ENCODE data around the gene TXNL4A. TPM values are rescaled to one million over a fixed set of nuclear protein-coding genes. Genes with fewer than 3 reads are reported as not detected.

Gene TXNL4A
- total and polyA plus RNA-seq, 2 donors (not counting 1 experiment from before 2014, with no cell fraction given), result 39.5 to 101 TPM

DNA sequence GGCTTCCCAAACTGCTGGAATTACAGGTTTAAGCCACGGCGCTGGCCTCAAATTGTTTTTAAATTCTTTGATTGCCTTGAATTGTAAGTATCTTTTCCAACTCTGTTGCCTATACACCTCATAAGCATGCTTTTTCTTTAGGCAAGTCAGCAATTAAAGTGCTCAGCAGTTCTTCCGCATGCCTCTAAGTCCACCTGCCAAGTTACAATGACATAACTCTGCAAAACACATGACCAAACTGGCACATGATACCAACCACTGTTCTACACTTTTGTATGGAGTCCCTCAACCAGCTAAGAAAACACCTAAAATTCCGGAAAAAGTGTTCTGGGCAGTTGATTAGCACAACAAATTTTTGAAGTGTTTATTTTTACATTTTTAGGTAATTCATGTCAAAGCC, 5.1 kb downstream of the TXNL4A start:
- no peaks in the 10 kb centered on the region for H3K27me3 ChIP-seq (ENCODE audit: control insufficient read depth, insufficient read depth, low read length)
- no peaks in the 10 kb centered on the region for H3K9me3 ChIP-seq (ENCODE audit: control insufficient read depth, insufficient read depth, low read depth, low read length)
- H2AFZ ChIP-seq (ENCODE audit: low read length), result no peak overlapping the region
- H3K27ac ChIP-seq (ENCODE audit: insufficient read depth, low read length), result no peak overlapping the region
- H3K79me2 ChIP-seq (ENCODE audit: control insufficient read depth, insufficient read depth, low read length), result peaks cover 99% of the 10 kb centered on the region
- no peak overlapping the region for H3K9ac ChIP-seq (ENCODE audit: insufficient read depth, low read length)
- peaks cover 3% of the 10 kb centered on the region for H3K36me3 ChIP-seq (ENCODE audit: control insufficient read depth, insufficient read depth, low read length)
- H3K4me1 ChIP-seq (ENCODE audit: control insufficient read depth, extremely low read depth, insufficient read depth, low read length), result peaks cover 2% of the 10 kb centered on the region
- DNase-seq (ENCODE audit: low read depth in 2 of 2), result no peak
- H3K4me3 ChIP-seq (replicated peaks in 1 of 4; ENCODE audit: control extremely low read depth in 1 of 4, insufficient read depth in 1 of 4, low read depth in 3 of 4, low read length in 4 of 4), result no peak overlapping the region
- TF ChIP-seq, protein P1, sequence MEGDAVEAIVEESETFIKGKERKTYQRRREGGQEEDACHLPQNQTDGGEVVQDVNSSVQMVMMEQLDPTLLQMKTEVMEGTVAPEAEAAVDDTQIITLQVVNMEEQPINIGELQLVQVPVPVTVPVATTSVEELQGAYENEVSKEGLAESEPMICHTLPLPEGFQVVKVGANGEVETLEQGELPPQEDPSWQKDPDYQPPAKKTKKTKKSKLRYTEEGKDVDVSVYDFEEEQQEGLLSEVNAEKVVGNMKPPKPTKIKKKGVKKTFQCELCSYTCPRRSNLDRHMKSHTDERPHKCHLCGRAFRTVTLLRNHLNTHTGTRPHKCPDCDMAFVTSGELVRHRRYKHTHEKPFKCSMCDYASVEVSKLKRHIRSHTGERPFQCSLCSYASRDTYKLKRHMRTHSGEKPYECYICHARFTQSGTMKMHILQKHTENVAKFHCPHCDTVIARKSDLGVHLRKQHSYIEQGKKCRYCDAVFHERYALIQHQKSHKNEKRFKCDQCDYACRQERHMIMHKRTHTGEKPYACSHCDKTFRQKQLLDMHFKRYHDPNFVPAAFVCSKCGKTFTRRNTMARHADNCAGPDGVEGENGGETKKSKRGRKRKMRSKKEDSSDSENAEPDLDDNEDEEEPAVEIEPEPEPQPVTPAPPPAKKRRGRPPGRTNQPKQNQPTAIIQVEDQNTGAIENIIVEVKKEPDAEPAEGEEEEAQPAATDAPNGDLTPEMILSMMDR (conservative IDR thresholded peaks at IDR 0.05 in 1 of 2, IDR thresholded peaks at IDR 0.05 in 1 of 2; ENCODE audit: low read depth in 1 of 2, low read length in 2 of 2), result no peak
- TF ChIP-seq EZH2 (IDR thresholded peaks at IDR 0.05; ENCODE audit: low read length, missing control alignments), result no peak
- H3K4me2 ChIP-seq (ENCODE audit: extremely low read depth, insufficient read depth, low read length), result no peak overlapping the region
- peaks cover 2% of the 10 kb centered on the region for H4K20me1 ChIP-seq (ENCODE audit: control insufficient read depth, extremely low read depth, insufficient read depth, low read length)

DNA sequence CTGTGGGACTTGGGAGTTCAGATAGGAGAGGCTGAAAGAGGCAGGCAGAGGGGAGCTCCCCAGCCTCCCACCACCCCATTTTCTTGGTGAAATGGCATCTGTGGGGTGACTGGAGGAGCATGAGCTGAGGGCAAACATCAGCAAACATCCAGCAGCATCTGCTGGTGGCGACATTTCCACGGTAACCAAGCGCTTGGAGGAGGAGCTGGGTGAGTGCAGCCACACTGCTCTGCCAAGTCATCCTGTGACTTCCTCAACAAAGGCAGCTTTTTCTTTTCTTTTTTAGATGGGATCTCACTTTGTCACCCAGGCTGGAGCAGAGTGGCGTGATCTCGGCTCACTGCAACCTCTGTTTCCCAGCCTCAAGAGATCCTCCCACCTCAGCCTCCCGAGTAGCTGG, 5.6 kb downstream of the TXNL4A start:
- Histone ChIP-seq H4K20me1 (ENCODE audit: control insufficient read depth, extremely low read depth, insufficient read depth, low read length) (peaks cover 2% of the 10 kb centered on the region), H3K9ac (ENCODE audit: insufficient read depth, low read length) (no peak overlapping the region)

DNA sequence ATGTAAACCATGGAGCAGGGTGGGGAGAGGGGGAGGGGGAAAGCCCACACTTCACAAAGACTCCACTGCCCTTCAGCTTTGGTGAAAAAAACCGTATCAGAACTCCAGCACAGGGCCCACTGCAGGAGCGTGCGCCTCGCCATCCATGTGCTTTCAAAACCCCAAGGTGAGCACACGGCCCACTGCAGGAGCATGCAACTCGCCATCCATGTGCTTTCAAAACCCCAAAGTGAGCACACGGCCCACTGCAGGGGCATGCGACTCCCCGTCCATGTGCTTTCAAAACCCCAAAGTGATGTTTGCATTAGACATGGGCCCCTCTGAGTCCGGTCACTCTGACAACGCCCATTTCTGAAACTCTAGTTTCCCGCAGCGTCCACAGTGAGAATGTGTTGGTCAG, 7.8 kb downstream of the TXNL4A start:
- Histone ChIP-seq H3K4me1 (ENCODE audit: control insufficient read depth, extremely low read depth, insufficient read depth, low read length) (no peaks in the 10 kb centered on the region), H3K4me3 (replicated peaks in 1 of 4; ENCODE audit: control extremely low read depth in 1 of 4, insufficient read depth in 1 of 4, low read depth in 3 of 4, low read length in 4 of 4) (no peak overlapping the region), H4K20me1 (ENCODE audit: control insufficient read depth, extremely low read depth, insufficient read depth, low read length) (no peaks in the 10 kb centered on the region), H3K36me3 (ENCODE audit: control insufficient read depth, insufficient read depth, low read length) (peaks cover 10% of the 10 kb centered on the region), H3K9ac (ENCODE audit: insufficient read depth, low read length) (no peak overlapping the region), H3K9me3 (ENCODE audit: control insufficient read depth, insufficient read depth, low read depth, low read length) (no peaks in the 10 kb centered on the region), H3K79me2 (ENCODE audit: control insufficient read depth, insufficient read depth, low read length) (peaks cover 99% of the 10 kb centered on the region), H2AFZ (ENCODE audit: low read length) (no peak overlapping the region), H3K4me2 (ENCODE audit: extremely low read depth, insufficient read depth, low read length) (no peak overlapping the region), H3K27ac (ENCODE audit: insufficient read depth, low read length) (no peak overlapping the region), H3K27me3 (ENCODE audit: control insufficient read depth, insufficient read depth, low read length) (no peaks in the 10 kb centered on the region)
- no peak for TF ChIP-seq EZH2 (IDR thresholded peaks at IDR 0.05; ENCODE audit: low read length, missing control alignments)
- TF ChIP-seq, protein P1 (conservative IDR thresholded peaks at IDR 0.05 in 1 of 2, IDR thresholded peaks at IDR 0.05 in 1 of 2; ENCODE audit: low read depth in 1 of 2, low read length in 2 of 2), result no peak
- DNase-seq (ENCODE audit: low read depth in 2 of 2), result no peak

More for the DNA sequence above, 5.6 kb downstream of the TXNL4A start:
- Histone ChIP-seq H3K79me2 (ENCODE audit: control insufficient read depth, insufficient read depth, low read length) (peaks cover 99% of the 10 kb centered on the region), H3K4me1 (ENCODE audit: control insufficient read depth, extremely low read depth, insufficient read depth, low read length) (peaks cover 2% of the 10 kb centered on the region), H3K4me3 (replicated peaks in 1 of 4; ENCODE audit: control extremely low read depth in 1 of 4, insufficient read depth in 1 of 4, low read depth in 3 of 4, low read length in 4 of 4) (no peak overlapping the region), H3K4me2 (ENCODE audit: extremely low read depth, insufficient read depth, low read length) (no peak overlapping the region), H3K36me3 (ENCODE audit: control insufficient read depth, insufficient read depth, low read length) (peaks cover 5% of the 10 kb centered on the region), H3K27ac (ENCODE audit: insufficient read depth, low read length) (no peak overlapping the region), H2AFZ (ENCODE audit: low read length) (no peak overlapping the region), H3K9me3 (ENCODE audit: control insufficient read depth, insufficient read depth, low read depth, low read length) (no peaks in the 10 kb centered on the region), H3K27me3 (ENCODE audit: control insufficient read depth, insufficient read depth, low read length) (no peaks in the 10 kb centered on the region)
- TF ChIP-seq, protein P1 (conservative IDR thresholded peaks at IDR 0.05 in 1 of 2, IDR thresholded peaks at IDR 0.05 in 1 of 2; ENCODE audit: low read depth in 1 of 2, low read length in 2 of 2), result no peak
- DNase-seq (ENCODE audit: low read depth in 2 of 2), result peak; percentile 28 to 30

Measured in fibroblast of lung (primary cell).